Osteoblast (primary cell): ENCODE data around the gene STAT4. TPM values are rescaled to one million over a fixed set of nuclear protein-coding genes. Genes with fewer than 3 reads are reported as not detected.

ENCODE experiments used
- DNase-seq: peaks from one replicate; pipeline ENCODE4 v3.0.0; 2011; ENCODE audit warnings: low spot score, mixed read lengths; ENCODE audit not compliant: insufficient read length; ENCODE audit errors: missing footprints
- H2AFZ ChIP-seq: 2 replicates; pipeline ENCODE4 v1.6.0; 2011; ENCODE audit warnings: mild to moderate bottlenecking, low read length
- H3K27ac ChIP-seq: 2 replicates; pipeline ENCODE4 v1.5.1; 2011; ENCODE audit warnings: mild to moderate bottlenecking, low read depth, low read length, moderate library complexity
- H3K27me3 ChIP-seq: 2 replicates; pipeline ENCODE4 v1.6.0; 2012; ENCODE audit warnings: mild to moderate bottlenecking, control low read depth, inconsistent platforms, low read length, moderate library complexity; ENCODE audit not compliant: insufficient read depth
- H3K36me3 ChIP-seq: 2 replicates; pipeline ENCODE4 v1.5.1; 2011; ENCODE audit warnings: mild to moderate bottlenecking, low read length, control low read depth, moderate library complexity; ENCODE audit not compliant: insufficient read depth
- H3K4me1 ChIP-seq: 2 replicates; pipeline ENCODE4 v1.5.1; 2011; ENCODE audit warnings: mild to moderate bottlenecking, low read length, control low read depth, moderate library complexity; ENCODE audit not compliant: insufficient read depth
- H3K4me2 ChIP-seq: 2 replicates; pipeline ENCODE4 v1.6.0; 2011; ENCODE audit warnings: mild to moderate bottlenecking, low read length; ENCODE audit not compliant: insufficient read depth
- H3K4me3 ChIP-seq: fragments of 200-600 bp; sonication (generic); 3 replicates; pipeline ENCODE4 v1.5.1; 2012; ENCODE audit warnings: mild to moderate bottlenecking, low read length, inconsistent platforms; ENCODE audit not compliant: insufficient read depth
- H3K79me2 ChIP-seq: 2 replicates; pipeline ENCODE4 v1.6.0; 2012; ENCODE audit warnings: mild to moderate bottlenecking, low read length, control low read depth, inconsistent platforms; ENCODE audit not compliant: insufficient read depth
- H3K9me3 ChIP-seq: 2 replicates; pipeline ENCODE4 v1.5.1; 2011; ENCODE audit warnings: low read depth, low read length, control low read depth
- H4K20me1 ChIP-seq: 2 replicates; pipeline ENCODE4 v1.6.0; 2012; ENCODE audit warnings: mild to moderate bottlenecking, low read length, control low read depth; ENCODE audit not compliant: insufficient read depth
- total RNA-seq: library from RNA; depleted of rRNA; stranded (reverse); fragments of >200 nt; gene quantifications from 2 replicates; pipeline ENCODE4 v1.2.3, GENCODE V29; 2012
- TF ChIP-seq, protein P1 (sequence below): IDR thresholded peaks from 2 replicates; pipeline ENCODE4 v1.5.1; 2011; ENCODE audit warnings: mild to moderate bottlenecking, low read depth, low read length, moderate library complexity; ENCODE audit errors: extremely low read depth

Gene STAT4
- total RNA-seq, 1 donor: 16.6 TPM

- TF ChIP-seq, protein P1, sequence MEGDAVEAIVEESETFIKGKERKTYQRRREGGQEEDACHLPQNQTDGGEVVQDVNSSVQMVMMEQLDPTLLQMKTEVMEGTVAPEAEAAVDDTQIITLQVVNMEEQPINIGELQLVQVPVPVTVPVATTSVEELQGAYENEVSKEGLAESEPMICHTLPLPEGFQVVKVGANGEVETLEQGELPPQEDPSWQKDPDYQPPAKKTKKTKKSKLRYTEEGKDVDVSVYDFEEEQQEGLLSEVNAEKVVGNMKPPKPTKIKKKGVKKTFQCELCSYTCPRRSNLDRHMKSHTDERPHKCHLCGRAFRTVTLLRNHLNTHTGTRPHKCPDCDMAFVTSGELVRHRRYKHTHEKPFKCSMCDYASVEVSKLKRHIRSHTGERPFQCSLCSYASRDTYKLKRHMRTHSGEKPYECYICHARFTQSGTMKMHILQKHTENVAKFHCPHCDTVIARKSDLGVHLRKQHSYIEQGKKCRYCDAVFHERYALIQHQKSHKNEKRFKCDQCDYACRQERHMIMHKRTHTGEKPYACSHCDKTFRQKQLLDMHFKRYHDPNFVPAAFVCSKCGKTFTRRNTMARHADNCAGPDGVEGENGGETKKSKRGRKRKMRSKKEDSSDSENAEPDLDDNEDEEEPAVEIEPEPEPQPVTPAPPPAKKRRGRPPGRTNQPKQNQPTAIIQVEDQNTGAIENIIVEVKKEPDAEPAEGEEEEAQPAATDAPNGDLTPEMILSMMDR: peak; percentile 9
- Histone ChIP-seq H4K20me1 (peaks cover 11% of the 10 kb centered on the region), H3K4me1 (peaks cover 6% of the 10 kb centered on the region), H3K9me3 (no peaks in the 10 kb centered on the region), H3K79me2 (peaks cover 11% of the 10 kb centered on the region), H3K4me3 (no peak overlapping the region), H2AFZ (no peak overlapping the region), H3K36me3 (peaks cover 100% of the 10 kb centered on the region), H3K27me3 (no peaks in the 10 kb centered on the region), H3K4me2 (no peak overlapping the region), H3K27ac (peak overlapping the region; percentile 10)
- no peak for DNase-seq
Observed at GRCh38 chr2:190999949-191000665, 150.7 kb downstream of the STAT4 start.

GRCh38 chr2:190999058-190999457 lies 151.7 kb downstream of the STAT4 start:
- peaks cover 96% of the 10 kb centered on the region for H3K36me3 ChIP-seq
- H4K20me1 ChIP-seq: peaks cover 10% of the 10 kb centered on the region
- H3K9me3 ChIP-seq: no peaks in the 10 kb centered on the region
- DNase-seq: no peak
- H3K27ac ChIP-seq: no peak overlapping the region
- peaks cover 6% of the 10 kb centered on the region for H3K4me1 ChIP-seq
- H3K27me3 ChIP-seq: no peaks in the 10 kb centered on the region
- no peak overlapping the region for H3K4me3 ChIP-seq
- no peak overlapping the region for H3K4me2 ChIP-seq
- TF ChIP-seq, protein P1: no peak
- no peak overlapping the region for H2AFZ ChIP-seq
- H3K79me2 ChIP-seq: peaks cover 10% of the 10 kb centered on the region

DNA sequence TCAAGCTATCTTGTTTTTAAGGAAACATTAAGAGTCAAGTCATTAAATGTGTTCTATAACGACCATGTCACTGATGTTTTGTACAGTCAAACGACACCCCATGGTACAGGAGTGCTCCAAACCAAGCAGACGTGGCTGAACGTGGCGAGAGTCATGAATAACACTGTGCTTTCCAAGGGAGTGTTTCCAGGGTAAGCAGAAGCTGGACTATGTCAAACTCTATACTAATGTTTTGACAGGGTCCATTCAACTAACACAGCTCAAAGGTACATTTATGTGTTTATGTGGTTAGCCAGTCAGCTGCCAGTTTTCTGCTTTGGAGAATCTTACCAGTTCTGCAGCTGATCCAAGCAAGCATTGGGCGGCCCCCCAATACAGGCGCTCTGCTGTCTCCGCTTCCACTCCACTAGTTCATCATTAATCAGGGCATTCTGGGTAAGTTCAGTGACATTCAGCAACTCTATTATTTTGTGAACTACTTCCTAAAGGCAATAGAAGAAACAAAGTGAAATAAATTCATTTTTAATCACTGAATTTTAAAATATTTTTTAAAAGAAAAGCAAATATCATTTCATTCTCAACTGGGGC lies 153.2 kb downstream of the STAT4 start:
- Histone ChIP-seq H3K36me3 (peaks cover 96% of the 10 kb centered on the region), H3K4me3 (no peak overlapping the region), H3K4me2 (no peak overlapping the region), H3K4me1 (peaks cover 6% of the 10 kb centered on the region), H3K27me3 (no peaks in the 10 kb centered on the region), H3K27ac (no peak overlapping the region), H2AFZ (no peak overlapping the region), H3K79me2 (peaks cover 13% of the 10 kb centered on the region), H3K9me3 (no peaks in the 10 kb centered on the region), H4K20me1 (peaks cover 10% of the 10 kb centered on the region)
- DNase-seq: no peak
- TF ChIP-seq, protein P1: no peak

GRCh38 chr2:190996947-190997346 lies 153.8 kb downstream of the STAT4 start:
- Histone ChIP-seq H3K36me3 (peaks cover 96% of the 10 kb centered on the region), H4K20me1 (peaks cover 10% of the 10 kb centered on the region), H3K27me3 (no peaks in the 10 kb centered on the region), H3K27ac (no peak overlapping the region), H2AFZ (no peak overlapping the region), H3K4me1 (peaks cover 6% of the 10 kb centered on the region), H3K9me3 (no peaks in the 10 kb centered on the region), H3K4me3 (no peak overlapping the region), H3K4me2 (no peak overlapping the region), H3K79me2 (peaks cover 11% of the 10 kb centered on the region)
- DNase-seq: no peak
- TF ChIP-seq, protein P1: no peak
